Muscle of arm (tissue), 12 donors: ENCODE measurements around the gene INTS6L. TPM values are rescaled to one million over a fixed set of nuclear protein-coding genes. Genes with fewer than 3 reads are reported as not detected.
"Not testable (repeated sequence)": the region's sequence is repeated elsewhere in the genome, so short reads cannot be mapped to it uniquely, and the experiment has no call there.

Experiments
- DNase-seq: peaks from one replicate; pipeline ENCODE4 v3.0.0-alpha.2; 2013
- polyA plus RNA-seq, 12 donors: library from polyadenylated mRNA; unstranded; fragments of 120-200 nt; gene quantifications; one replicate each; pipeline ENCODE4 v1.2.1, GENCODE V29; 2013; ENCODE audit not compliant: insufficient read length in 12 of 12

The INTS6L gene
- polyA plus RNA-seq, 12 donors = 7.6 to 29.3 (median 12.5) TPM; not detected in 1

DNA sequence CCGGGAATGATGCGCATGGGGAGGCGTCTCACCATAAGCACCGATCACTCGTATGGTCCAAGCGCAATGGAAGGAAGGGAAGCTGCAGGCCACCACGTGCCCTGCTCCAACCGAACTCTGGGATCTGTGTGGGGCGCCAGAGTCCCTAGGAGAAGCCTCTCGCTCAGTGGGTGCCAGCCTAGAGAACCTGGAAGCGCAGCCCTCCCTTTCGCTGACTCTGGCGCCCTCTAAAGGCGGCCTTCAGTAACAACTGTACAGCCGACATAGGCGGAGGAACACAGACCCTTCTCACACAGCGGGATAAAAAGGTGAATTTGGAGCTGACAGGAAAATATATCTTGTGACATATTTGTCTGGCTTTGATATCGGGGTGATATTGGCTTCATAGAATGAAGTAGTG is 76.0 kb downstream of the INTS6L start:
- DNase-seq = peak; percentile 5

DNA sequence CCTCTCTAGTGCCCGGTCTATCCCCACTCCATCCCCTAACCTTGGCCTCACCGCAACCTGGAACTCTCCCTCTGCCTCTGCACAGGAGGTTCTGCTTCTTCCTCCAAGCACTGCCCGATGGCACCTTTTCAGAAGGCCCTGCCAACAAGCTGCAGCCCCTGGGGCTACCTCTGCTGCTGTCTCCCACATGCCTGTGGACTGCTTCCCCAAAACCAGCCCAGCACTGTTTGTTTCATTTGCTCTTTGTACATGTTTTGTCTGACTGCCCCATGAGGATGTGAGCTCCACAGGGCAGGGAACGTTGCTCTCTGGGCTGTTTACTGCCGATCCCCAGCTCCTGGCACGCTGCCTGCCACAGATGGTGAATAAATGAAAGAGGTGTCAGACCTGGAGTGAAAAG is 85.4 kb downstream of the INTS6L start:
- no peak for DNase-seq

DNA sequence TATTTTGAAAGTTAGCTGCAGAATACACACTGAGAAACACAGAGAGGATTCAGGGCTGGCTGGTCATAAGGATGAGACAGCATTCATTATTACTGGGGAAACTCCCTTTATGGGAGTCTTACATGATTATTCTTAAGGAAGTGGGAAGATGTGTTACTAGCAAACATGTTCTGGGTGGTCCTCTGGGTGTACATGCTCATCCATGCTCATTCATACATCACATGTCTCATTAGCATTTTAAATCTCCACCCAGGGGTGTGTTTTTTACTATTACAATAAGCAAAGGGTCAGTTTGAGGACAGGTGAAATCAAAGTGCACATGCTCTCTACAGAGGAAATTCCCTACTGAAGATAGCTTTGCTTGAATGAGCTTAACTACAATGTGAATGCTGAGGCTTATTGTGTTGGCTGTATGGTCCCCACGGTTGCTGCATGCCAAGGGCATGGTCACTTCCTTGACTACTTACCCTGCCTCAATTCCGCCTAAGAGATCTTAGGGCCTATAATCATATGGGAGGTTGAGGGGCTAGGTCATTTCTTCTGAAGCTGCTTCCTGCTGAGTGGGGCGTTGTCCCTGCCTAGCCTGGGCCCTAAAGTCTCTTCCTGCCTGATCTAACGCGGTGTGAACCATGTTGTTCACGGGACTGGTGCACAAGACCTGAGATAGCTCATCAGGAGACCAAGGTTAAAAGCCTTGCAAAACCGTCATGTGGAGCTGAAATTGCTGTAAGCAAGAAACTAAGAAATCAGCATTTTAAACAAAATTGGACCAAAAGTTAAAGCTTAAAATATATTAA is 104.1 kb downstream of the INTS6L start:
- DNase-seq = not testable (repeated sequence)

DNA sequence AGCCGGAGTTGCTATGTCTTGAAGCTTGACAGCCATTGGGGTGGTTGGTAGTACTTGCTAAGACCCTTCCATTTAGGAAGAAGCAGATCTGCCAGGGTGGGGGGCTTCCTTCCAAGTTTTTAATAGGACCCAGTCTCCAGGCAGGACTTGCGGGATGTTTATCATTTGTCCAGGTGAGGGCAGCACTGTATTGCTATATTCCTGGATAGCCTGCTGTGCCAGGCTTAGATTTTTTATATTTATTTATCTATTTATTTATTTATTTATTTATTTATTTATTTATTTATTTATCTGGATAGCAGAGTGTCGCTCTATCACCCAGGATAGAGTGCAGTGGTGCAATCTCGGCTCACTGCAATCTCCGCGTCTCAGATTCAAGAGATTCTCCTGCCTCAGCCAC is 105.5 kb downstream of the INTS6L start:
- DNase-seq = peak; percentile 4

GRCh38 chrX:135629342-135629741 is 108.9 kb downstream of the INTS6L start:
- no peak for DNase-seq

Other genes with a start within 250 kb of the INTS6L start
- gene ETDC, start 211.2 kb upstream of the INTS6L start, polyA plus RNA-seq = not detected
- gene ZNF75D, start 176.6 kb upstream of the INTS6L start, polyA plus RNA-seq = 10 to 100 TPM in 7 of 12 donors, 1 to 10 TPM in 4, not detected in 1; 9.3 to 16.8 (median 12.7) TPM
- 10 to 100 TPM in 10 of 12 donors, 1 to 10 TPM in 1, not detected in 1; 9.2 to 19.2 (median 14.1) TPM for gene ZNF449, start 175.9 kb upstream of the INTS6L start, polyA plus RNA-seq
- 1 to 10 TPM in 11 of 12 donors, not detected in 1; 1.9 to 4.5 (median 2.4) TPM for gene SMIM10L2A, start 98.7 kb upstream of the INTS6L start, polyA plus RNA-seq
- under 1 TPM in 4 of 12 donors, not detected in 8; 0.34 to 0.70 (median 0.58) TPM for gene CT45A1, start 193.0 kb downstream of the INTS6L start, polyA plus RNA-seq
- 1 to 10 TPM in 3 of 12 donors, under 1 TPM in 4, not detected in 5; 0.28 to 2.7 (median 0.45) TPM for gene CT45A3, start 247.5 kb downstream of the INTS6L start, polyA plus RNA-seq